PC-3 (cell line): ENCODE results near the gene SETBP1. TPM values are rescaled to one million over a fixed set of nuclear protein-coding genes. Genes with fewer than 3 reads are reported as not detected.
A peak's percentile ranks its signal among the peaks of the same experiment; 100 is the strongest.

Source experiments
- ATAC-seq: fragments of 200-7000 bp; cut with Tn5 transposase; 2 replicates; pipeline ENCODE4 v1.9.1; 2020; ENCODE audit warnings: mild to moderate bottlenecking, moderate library complexity
- BruUV-seq: library from RNA; stranded (reverse); fragments of 400-500 nt; replicated peaks from 2 replicates; lab custom pipeline; 2021; lab: Mats Ljungman, UMichigan
- CTCF ChIA-PET: fragments of 300-600 bp; sonication (Branson Sonifier 250); formaldehyde crosslinking; loops from one replicate; lab custom pipeline; 2022; ENCODE audit warnings: antibody characterized with exemption; lab: Charles Lee
- POLR2A ChIA-PET: fragments of 300-600 bp; sonication (Branson Sonifier 250); formaldehyde crosslinking; loops from one replicate; lab custom pipeline; 2022; ENCODE audit warnings: antibody characterized with exemption; ENCODE audit not compliant: unreplicated experiment; lab: Charles Lee
- DNase-seq: peaks from one replicate; pipeline ENCODE4 v3.0.0-alpha.2; 2015
- H2AFZ ChIP-seq: fragments of 300-600 bp; sonication (generic); 2 replicates; pipeline ENCODE4 v1.6.0; 2016; ENCODE audit warnings: antibody characterized with exemption, low read length
- H3F3A ChIP-seq: fragments of 300-600 bp; sonication (generic); one replicate; pipeline ENCODE4 v1.6.0; 2017; ENCODE audit warnings: antibody characterized with exemption, low read length, control low read depth, mild to moderate bottlenecking; ENCODE audit not compliant: unreplicated experiment
- H3K27ac ChIP-seq: fragments of 300-600 bp; sonication (generic); 2 replicates; pipeline ENCODE4 v1.5.1; 2016; ENCODE audit warnings: mild to moderate bottlenecking, low read length
- H3K27me3 ChIP-seq: fragments of 300-600 bp; sonication (generic); 2 replicates; pipeline ENCODE4 v1.6.1; 2016; ENCODE audit warnings: low read length, mixed read lengths
- H3K36me3 ChIP-seq: fragments of 300-600 bp; sonication (generic); 2 replicates; pipeline ENCODE4 v1.6.1; 2016; ENCODE audit warnings: low read depth, mixed run types, low read length, mixed read lengths
- H3K4me1 ChIP-seq: fragments of 300-600 bp; sonication (generic); 2 replicates; pipeline ENCODE4 v1.5.1; 2016; ENCODE audit warnings: low read length; ENCODE audit not compliant: insufficient read depth
- H3K4me2 ChIP-seq: fragments of 300-600 bp; sonication (generic); 2 replicates; pipeline ENCODE4 v1.6.0; 2016; ENCODE audit warnings: low read length
- H3K4me3 ChIP-seq: fragments of 300-600 bp; sonication (generic); 2 replicates; pipeline ENCODE4 v1.5.1; 2016; ENCODE audit warnings: mild to moderate bottlenecking, low read length, mixed read lengths
- H3K79me2 ChIP-seq: fragments of 300-600 bp; sonication (generic); 2 replicates; pipeline ENCODE4 v1.6.1; 2017; ENCODE audit warnings: low read length, mixed read lengths
- H3K9ac ChIP-seq: fragments of 300-600 bp; sonication (generic); 2 replicates; pipeline ENCODE4 v1.6.0; 2016; ENCODE audit warnings: mild to moderate bottlenecking, low read length
- H3K9me2 ChIP-seq: fragments of 300-600 bp; sonication (generic); replicated peaks from 2 replicates; pipeline ENCODE4 v1.6.1; 2016; ENCODE audit warnings: mixed run types, low read length, mixed read lengths
- H3K9me3 ChIP-seq: fragments of 300-600 bp; sonication (generic); 2 replicates; pipeline ENCODE4 v1.6.1; 2016; ENCODE audit warnings: low read length, mixed read lengths
- H4K20me1 ChIP-seq: fragments of 300-600 bp; sonication (generic); 2 replicates; pipeline ENCODE4 v1.6.1; 2016; ENCODE audit warnings: low read length, mixed read lengths
- EZH2 ChIP-seq: fragments of 300-600 bp; sonication (generic); IDR thresholded peaks from one replicate; pipeline ENCODE4 v1.6.1; 2017; ENCODE audit warnings: antibody characterized with exemption, mild to moderate bottlenecking, low read length; ENCODE audit not compliant: unreplicated experiment
- EZH2phosphoT487 ChIP-seq: fragments of 300-600 bp; sonication (generic); IDR thresholded peaks from 2 replicates; pipeline ENCODE4 v1.6.1; 2018; ENCODE audit warnings: mild to moderate bottlenecking, antibody characterized with exemption, low read length, borderline replicate concordance
- intact Hi-C: fragments of 100-400 bp; cut with micrococcal nuclease; formaldehyde crosslinking; loops from 2 replicates; pipeline ENCODE4 v1.9.0; 2023
- total RNA-seq: library from RNA; depleted of rRNA; stranded (reverse); fragments of >200 nt; gene quantifications from 2 replicates; pipeline ENCODE4 v1.2.3, GENCODE V29; 2014
- TF ChIP-seq, protein P1 (sequence below): fragments of 300-600 bp; sonication (generic); conservative IDR thresholded peaks from 2 replicates; pipeline ENCODE4 v1.5.1; 2017; ENCODE audit warnings: antibody characterized with exemption, low read depth, mild to moderate bottlenecking, low read length

The SETBP1 gene
- total RNA-seq, 1 experiment from 2014 or later: 2.3 TPM

DNA sequence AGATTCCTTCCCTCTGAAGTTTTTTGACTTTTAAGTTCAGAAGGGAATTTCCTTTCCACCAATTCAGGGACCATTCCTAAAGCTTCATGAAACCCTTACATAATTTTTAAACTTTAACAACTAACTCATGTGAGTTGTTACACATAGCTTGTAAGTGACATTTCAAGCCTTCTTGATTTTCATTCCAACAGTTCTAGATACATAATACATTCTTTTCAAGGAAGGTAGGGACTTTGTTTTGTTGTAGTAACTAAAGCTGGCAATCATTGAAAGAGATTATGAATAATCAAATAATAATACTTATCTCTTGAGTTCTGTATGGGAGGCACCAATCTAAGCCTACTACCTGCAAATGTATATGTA, 45.4 kb downstream of the SETBP1 start:
- CTCF ChIA-PET: no interaction called here
- POLR2A ChIA-PET: no interaction called here
- no peaks in the 10 kb centered on the region for H3K9me3 ChIP-seq
- no peak for TF ChIP-seq EZH2phosphoT487
- TF ChIP-seq, protein P1, sequence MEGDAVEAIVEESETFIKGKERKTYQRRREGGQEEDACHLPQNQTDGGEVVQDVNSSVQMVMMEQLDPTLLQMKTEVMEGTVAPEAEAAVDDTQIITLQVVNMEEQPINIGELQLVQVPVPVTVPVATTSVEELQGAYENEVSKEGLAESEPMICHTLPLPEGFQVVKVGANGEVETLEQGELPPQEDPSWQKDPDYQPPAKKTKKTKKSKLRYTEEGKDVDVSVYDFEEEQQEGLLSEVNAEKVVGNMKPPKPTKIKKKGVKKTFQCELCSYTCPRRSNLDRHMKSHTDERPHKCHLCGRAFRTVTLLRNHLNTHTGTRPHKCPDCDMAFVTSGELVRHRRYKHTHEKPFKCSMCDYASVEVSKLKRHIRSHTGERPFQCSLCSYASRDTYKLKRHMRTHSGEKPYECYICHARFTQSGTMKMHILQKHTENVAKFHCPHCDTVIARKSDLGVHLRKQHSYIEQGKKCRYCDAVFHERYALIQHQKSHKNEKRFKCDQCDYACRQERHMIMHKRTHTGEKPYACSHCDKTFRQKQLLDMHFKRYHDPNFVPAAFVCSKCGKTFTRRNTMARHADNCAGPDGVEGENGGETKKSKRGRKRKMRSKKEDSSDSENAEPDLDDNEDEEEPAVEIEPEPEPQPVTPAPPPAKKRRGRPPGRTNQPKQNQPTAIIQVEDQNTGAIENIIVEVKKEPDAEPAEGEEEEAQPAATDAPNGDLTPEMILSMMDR: no peak
- TF ChIP-seq EZH2: no peak
- H3K4me3 ChIP-seq: peak overlapping the region; percentile 32; the same call in 1 of the 2 replicates
- no TSS peak for BruUV-seq
- H3K79me2 ChIP-seq: no peaks in the 10 kb centered on the region
- ATAC-seq (no peak), DNase-seq (no peak)
- H3K4me1 ChIP-seq: peaks cover 11% of the 10 kb centered on the region
- no peak overlapping the region for H3K27ac ChIP-seq
- intact Hi-C loops: no loop called here
- peak overlapping the region; percentile 53 for H3K4me2 ChIP-seq
- no peaks in the 10 kb centered on the region for H3K9me2 ChIP-seq
- no peaks in the 10 kb centered on the region for H3F3A ChIP-seq
- no peak overlapping the region for H3K9ac ChIP-seq
- H2AFZ ChIP-seq: no peak overlapping the region
- no peaks in the 10 kb centered on the region for H3K36me3 ChIP-seq
- H3K27me3 ChIP-seq: no peaks in the 10 kb centered on the region
- no peaks in the 10 kb centered on the region for H4K20me1 ChIP-seq

DNA sequence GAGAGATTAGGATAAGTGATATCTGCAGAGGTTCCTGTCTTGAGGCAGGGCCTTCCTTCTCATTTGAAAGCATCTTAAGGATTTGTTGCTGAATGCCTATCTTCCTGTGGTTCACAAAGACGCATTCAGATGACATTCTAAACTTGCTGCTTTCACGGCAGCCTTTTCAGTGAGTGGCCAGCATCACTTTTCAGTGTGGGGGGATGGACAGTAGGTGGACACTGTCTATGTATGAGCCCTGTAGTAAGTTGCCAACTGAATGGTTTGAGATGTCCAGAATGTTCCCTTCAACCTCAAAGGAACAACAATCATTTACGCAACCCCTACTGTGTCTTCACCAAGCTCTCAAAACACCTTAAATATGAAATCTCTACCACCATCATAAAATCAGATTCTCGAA, 46.6 kb downstream of the SETBP1 start:
- Histone ChIP-seq H4K20me1 (no peaks in the 10 kb centered on the region), H3K27me3 (no peaks in the 10 kb centered on the region), H3K9me2 (no peaks in the 10 kb centered on the region), H3K27ac (no peak overlapping the region), H3K79me2 (no peaks in the 10 kb centered on the region), H3K9ac (no peak overlapping the region), H3K4me3 (no peak overlapping the region), H3K4me2 (no peak overlapping the region), H3K36me3 (no peaks in the 10 kb centered on the region), H3K9me3 (no peaks in the 10 kb centered on the region), H2AFZ (no peak overlapping the region), H3K4me1 (peaks cover 22% of the 10 kb centered on the region), H3F3A (no peaks in the 10 kb centered on the region)
- ATAC-seq (no peak), DNase-seq (no peak)
- intact Hi-C loops: no loop called here
- TF ChIP-seq EZH2 (no peak), EZH2phosphoT487 (no peak)
- TF ChIP-seq, protein P1: no peak
- ChIA-PET CTCF (no interaction called here), POLR2A (no interaction called here)
- BruUV-seq: no TSS peak

DNA sequence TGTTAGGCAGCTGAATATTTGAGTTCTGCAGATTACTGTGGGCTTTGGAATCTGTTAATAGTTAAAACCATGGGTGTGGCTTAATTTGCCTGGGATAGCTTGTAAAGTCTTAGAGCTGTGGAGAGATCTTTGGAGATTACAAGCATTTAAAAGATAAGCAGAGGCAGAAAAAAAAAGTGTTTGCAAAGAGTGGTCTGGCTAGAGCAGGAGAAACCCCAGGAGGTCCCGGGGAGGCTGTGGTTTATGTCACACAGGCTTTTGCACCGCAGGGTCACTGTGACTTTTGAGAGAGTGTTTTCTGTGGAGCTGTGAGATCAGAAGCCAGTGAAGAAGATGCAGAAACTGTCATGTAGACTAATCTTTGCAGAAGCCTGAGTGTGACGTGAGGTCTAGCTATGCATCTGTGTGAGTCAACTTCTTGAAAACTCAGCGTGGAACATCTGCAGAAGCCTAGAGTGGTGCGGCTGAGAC, 49.0 kb downstream of the SETBP1 start:
- no peaks in the 10 kb centered on the region for H4K20me1 ChIP-seq
- H3F3A ChIP-seq: no peaks in the 10 kb centered on the region
- no peaks in the 10 kb centered on the region for H3K27me3 ChIP-seq
- intact Hi-C loops: no loop called here
- peaks cover 41% of the 10 kb centered on the region for H3K4me1 ChIP-seq
- ATAC-seq (no peak), DNase-seq (no peak)
- no peak overlapping the region for H2AFZ ChIP-seq
- no peaks in the 10 kb centered on the region for H3K36me3 ChIP-seq
- no peak overlapping the region for H3K4me2 ChIP-seq
- no peak overlapping the region for H3K9ac ChIP-seq
- H3K9me3 ChIP-seq: no peaks in the 10 kb centered on the region
- no peaks in the 10 kb centered on the region for H3K9me2 ChIP-seq
- CTCF ChIA-PET: no interaction called here
- H3K27ac ChIP-seq: no peak overlapping the region
- TF ChIP-seq EZH2 (no peak), EZH2phosphoT487 (no peak)
- TF ChIP-seq, protein P1: no peak
- no peak overlapping the region for H3K4me3 ChIP-seq
- no TSS peak for BruUV-seq
- H3K79me2 ChIP-seq: no peaks in the 10 kb centered on the region
- POLR2A ChIA-PET: no interaction called here
